Articular chondrocyte of knee joint (primary cell): ENCODE results near the gene SEL1L2. TPM values are rescaled to one million over a fixed set of nuclear protein-coding genes. Genes with fewer than 3 reads are reported as not detected.

Experiments used
- small RNA-seq: library from RNA; depleted of rRNA; stranded (forward); fragments of <200 nt; gene quantifications from one replicate; pipeline ENCODE3, GENCODE V24; 2012
- total RNA-seq: library from RNA; depleted of rRNA; stranded (reverse); fragments of >200 nt; gene quantifications from 2 replicates; pipeline ENCODE4 v1.2.3, GENCODE V29; 2012

The SEL1L2 gene
- not detected in 2 replicates for total RNA-seq

GRCh38 chr20:13990465-13990864 is at the start of gene SEL1L2:
Gene SEL1L2, minus strand, starts transcription at chr20:13990614. Its CDS starts 80 bp downstream, at chr20:13990534.

GRCh38 chr20:13995086-13995665 is 4.8 kb upstream of the SEL1L2 start, which contains the start of gene MACROD2:
Gene MACROD2, plus strand, starts transcription at chr20:13995516.

Small RNA genes lying within 50 kb of the gene (small RNA-seq; reads per million reads assigned to genes)
- not detected for gene RNU6-278P
- gene RPS3P1, result 0.19 reads per million

Other genes with a start within 250 kb of the SEL1L2 start
- gene ESF1, start 205.7 kb downstream of the SEL1L2 start, total RNA-seq, result 13.3 and 16.3 TPM in 2 replicates
- gene NDUFAF5, start 205.6 kb downstream of the SEL1L2 start, total RNA-seq, result 17.7 and 24.3 TPM in 2 replicates
- 2.1 and 2.4 TPM in 2 replicates for gene MACROD2, start 4.9 kb upstream of the SEL1L2 start, total RNA-seq